GM15510 (cell line): Measurements from ENCODE around the gene CCDC138.

Experiments used
- POLR2A ChIP-seq: IDR thresholded peaks from 3 replicates; pipeline ENCODE4 v1.6.1; 2011; ENCODE audit warnings: borderline replicate concordance; ENCODE audit not compliant: insufficient read length; ENCODE audit errors: extremely low read depth

Gene CCDC138

DNA sequence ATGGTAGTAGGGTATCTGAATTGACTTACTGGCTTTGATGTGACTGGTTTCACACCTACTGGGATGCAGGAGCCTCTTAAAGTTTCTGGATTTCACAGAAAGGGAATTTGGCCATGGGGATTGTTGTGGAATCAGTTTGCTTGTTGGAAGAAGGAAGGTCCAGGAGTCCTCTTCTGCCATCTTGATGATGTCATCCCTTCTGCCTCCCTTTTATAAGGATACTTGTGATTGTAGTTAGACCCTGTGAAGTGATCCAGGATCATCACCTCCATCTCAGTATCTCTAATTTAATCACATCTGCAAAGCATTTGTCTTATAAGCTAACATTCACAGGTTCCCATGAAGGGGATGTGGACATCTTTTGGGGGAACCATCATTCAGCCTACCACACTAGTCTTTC is 79.5 kb downstream of the CCDC138 start:
- no peak for TF ChIP-seq POLR2A

DNA sequence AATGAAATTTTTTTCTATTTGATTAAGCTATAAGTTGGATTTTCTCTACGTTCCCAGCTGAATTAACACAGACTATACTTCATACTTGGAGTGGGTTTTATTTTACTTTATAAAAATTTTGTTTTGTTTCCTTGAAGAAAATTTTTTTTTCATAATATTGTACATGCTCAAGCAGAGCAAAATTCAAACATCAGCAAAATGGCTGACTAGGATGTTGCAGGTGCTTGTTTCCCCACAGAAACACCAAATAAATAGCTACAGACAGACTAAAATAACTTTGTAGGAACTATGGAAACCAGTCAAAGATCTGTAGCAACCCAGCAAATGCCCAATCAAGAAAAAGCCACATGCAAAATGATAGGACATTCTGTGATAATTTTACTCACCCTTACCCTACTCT is 82.3 kb downstream of the CCDC138 start:
- no peak for TF ChIP-seq POLR2A

DNA sequence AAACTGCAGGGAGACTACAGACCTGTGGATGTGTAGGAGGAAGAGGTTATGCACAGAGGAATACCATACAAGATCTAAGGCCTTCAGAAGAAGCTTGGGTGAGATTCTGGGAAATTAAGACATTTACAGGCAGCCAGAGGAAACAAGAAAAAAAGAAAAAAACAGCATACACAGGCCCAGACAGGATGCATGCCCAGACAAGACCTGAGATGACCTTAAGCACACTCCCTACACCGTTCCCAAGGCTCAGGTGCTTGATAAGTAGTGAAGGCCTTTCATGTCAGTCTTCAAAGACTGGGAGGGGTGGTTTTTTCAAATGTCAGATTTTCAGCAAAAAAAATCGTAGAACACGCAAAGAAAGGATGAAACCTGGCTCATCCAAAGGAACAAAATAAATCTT is 83.0 kb downstream of the CCDC138 start:
- TF ChIP-seq POLR2A, result no peak

DNA sequence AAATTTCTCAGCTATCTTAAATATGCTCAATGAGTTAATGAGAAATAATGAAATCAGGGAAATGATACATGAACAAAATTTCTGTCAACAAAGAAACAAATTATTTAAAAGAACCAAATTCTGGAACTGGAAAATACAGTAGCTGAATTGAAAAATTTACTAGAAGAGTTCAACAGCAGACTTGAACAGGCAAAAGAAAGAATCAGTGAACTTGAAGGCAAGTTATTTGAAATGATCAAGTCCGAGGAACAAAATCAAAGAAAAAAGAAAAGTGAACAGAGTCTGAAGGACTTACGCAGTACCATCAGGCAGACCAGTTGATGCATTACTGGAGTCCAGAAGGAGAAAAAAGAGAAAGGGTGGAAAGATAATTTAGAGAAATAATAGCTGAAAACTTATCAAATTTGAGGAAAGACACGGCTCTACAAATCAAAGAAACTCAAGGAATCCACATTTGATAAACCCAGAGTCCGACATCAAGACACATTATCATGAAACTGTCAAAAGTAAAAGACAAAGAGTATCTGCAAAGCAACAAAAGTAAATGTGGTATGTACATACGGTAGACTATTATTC is 83.6 kb downstream of the CCDC138 start:
- no peak for TF ChIP-seq POLR2A

DNA sequence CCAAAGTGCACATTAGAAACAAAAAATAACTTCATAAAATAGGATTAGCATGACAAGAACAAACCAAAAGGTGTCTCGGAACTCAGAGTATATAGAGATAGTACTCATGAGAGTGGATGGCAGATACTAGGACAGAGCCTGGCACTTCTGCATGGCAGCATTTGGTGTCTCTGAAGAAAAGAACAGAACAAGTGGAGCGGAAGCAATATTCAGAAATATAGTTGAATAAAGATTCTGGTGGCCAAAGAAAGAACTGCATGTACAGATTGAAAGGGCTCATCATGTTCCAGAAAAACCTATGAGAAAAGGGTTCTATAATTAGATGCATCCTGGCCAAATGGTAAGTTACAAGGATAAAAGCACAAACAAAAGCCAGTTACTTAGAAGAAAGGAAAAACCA is 90.9 kb downstream of the CCDC138 start:
- no peak for TF ChIP-seq POLR2A

DNA sequence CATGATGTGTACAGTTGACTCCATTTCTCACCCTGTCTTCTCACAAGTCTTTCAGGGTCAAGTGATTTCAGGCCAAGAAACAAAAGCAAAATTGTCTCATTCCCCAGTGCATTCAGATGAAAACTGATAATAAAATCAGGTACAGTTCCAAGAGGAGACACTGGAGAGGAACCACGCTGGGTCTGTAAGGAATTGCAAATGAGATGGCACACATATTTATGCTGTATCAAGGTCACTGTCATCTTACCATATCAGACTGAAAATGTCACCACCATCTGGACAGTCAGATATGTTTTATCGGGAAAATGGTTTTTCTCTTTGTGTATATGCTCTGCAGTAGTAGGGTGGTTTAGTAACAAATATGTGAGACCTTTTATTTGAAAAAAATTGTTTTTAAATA is 91.7 kb downstream of the CCDC138 start:
- no peak for TF ChIP-seq POLR2A

DNA sequence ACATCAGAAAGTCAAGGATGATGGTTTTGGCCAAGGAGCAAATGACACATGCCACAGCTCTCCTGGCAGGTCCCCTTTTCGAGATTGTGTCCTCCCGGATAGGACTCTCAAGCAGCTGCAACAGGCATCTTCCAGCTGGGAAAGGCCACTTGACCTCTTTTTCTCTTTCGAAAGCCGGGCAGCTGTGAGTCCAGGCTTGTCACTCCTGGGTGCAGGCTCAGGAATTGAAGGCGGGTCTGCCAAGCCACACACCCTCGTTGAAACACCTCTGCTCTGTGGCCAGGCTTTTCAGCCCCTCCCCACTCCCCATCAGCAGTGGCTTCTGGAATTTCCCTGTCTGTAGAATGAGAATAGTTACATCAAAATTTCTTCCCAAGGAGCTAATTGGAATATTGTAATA is 98.0 kb downstream of the CCDC138 start:
- TF ChIP-seq POLR2A, result no peak

DNA sequence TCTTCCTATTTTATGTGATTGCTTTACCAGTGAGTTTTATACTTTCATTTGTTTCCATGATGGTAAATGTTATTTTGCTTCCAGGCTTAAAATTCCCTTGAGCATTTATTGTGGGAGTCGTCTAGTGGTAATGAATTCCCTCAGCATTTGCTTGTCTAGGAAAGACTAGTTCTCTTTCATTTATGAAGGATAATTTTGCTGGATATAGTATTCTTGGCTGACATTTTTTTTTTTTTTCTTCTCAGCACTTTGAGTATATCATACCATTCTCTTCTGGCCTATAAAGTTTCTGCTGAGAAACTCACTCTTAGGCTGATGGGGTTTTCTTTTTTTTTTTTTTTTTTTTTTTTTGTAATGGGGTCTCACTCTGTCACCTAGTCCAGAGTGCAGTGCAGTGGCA is 103.3 kb downstream of the CCDC138 start:
- TF ChIP-seq POLR2A, result no peak

DNA sequence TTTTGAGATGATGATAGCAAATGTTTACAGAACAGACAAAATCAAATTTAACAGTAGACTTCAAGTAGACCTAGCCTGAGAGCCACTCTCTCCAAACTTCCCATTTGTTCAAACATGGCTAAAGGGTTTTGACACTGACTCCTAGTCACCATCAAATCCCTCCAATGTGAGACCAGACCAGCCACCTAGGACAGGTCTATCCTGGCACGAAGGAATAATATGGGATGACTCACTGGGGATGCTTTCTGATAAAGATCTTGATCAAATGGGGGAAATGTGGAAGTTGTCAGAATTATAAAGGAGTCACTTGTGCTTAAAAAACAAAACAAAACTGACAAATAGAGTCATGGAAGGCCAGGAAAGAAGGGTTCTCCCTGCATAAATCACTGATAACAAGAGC is 106.7 kb downstream of the CCDC138 start:
- TF ChIP-seq POLR2A, result no peak

DNA sequence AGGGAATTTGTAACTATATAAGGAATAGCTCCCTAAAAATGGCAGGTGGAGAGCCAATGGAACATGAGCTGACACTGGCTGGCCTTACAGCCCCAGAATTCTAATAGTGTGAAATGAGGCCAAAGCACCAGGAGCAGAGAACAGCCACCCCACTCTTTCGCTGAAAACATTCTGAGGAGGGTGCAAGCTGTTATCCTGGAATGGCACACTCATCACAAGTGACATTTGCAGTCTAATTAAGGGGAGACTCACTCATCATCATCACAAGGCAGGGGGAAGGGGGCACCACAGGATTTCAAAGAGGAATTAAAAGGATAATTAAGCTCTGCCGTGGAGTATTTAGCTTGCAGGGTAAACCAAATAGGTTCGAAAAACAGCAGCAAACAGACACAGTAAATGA is 108.2 kb downstream of the CCDC138 start:
- no peak for TF ChIP-seq POLR2A

DNA sequence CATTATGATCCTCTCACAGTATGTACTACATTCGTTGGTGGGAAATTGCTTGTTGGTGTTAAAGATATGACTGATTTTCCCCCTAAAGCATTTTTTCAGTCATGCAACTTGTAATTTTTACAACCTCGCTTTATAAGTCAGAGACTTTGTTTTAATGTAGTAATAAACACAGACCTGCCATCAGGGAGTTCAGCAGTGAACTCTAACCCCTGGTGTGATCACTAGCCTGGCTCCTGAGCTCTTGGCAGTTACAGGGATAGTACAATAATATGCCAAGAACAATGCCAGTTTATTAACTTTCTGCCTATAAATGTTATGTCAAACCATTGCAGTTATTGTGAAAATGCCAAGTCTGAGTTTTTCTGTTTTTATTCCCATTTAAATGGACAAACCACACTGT is 108.6 kb downstream of the CCDC138 start:
- no peak for TF ChIP-seq POLR2A

DNA sequence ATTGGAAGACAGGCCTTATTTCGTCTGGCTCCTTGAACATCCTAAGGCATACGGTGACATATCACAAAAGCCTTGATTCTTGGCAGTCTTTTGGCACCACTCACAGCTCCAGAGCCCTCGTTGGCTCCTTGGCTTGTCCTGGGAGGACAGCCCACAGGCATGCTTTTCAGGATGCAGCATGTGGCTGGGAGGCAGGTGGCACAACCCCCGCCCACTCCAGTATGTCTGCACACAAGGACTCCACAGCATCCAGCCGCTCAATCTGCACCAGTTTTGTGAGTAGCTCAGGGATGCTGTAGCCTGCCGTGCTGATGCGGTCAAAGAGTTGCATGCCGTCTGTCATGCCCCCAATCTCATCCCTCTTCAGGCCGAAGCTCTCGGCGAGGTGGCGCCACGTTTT is 110.2 kb downstream of the CCDC138 start:
- TF ChIP-seq POLR2A, result no peak

DNA sequence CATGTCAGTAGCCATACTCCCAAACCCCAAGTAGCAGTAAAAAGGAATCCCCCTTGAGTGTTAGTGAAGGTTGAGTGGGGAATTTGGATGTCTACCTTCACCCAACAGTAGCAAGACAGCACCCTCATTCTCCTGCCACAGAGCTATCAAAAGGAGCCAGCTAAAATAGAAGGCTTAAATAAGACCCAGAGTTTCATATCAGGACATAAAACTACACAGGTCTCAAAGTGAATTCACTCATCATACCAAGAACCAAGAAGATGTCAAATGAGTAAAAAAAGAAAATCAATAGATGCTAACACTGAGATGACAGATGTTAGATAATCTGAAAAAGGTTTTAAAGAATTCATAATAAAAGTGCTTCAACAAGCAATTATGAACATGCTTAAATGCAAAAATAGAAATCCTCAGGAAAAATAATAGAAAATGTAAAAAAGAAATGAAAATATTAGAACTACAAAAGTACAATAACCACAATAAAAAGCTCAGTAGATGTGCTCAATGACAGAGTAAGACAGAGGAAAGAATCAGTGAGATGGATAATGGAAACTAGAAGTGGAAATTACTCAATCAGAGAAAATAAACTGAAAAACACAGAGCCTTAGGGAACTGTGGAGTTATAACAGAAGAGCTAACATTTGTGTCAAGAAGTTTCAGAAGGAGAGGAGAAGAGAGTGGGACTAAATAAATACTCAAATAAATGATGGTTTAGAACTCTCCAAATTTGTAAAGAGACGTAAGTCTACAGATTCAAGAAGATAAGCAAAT is 111.9 kb downstream of the CCDC138 start:
- no peak for TF ChIP-seq POLR2A

DNA sequence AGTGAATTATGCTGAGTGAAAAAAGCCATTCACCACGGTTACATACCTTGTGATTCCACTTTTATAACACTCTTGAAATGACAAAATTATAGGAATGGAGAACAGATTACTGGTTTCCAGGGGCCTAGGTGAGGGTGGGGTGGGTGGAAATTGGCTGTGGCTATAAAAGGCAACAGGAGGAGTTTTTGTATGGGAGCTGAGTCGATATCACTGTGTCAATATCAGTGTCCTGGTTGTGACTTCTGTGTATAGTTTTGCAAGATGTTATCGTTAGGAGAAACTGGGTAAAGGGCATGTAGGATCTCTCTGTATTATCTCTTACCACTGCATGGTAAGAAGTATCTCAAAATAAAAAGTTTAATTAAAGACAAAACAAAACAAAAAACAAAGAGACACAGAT is 118.1 kb downstream of the CCDC138 start:
- no peak for TF ChIP-seq POLR2A

DNA sequence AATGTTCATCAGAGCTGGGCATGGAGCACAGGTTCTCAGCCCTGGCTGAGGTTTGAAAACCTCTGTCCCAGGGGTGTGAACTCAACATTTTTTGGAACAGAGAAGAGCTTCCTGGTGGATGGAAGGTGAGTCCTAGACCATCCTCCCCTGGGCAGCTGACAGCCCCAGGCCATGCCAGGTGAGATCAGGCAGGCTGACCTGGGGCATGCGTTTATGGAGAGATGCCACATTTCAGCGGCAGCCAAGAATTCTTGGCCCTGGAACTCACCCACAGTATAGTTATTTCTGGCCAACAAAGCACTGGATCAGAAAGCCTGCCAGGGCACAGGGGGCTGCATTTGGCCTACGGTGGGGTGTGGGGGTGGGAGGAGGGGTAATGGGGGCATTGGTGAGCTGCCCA is 118.6 kb downstream of the CCDC138 start:
- TF ChIP-seq POLR2A, result no peak

DNA sequence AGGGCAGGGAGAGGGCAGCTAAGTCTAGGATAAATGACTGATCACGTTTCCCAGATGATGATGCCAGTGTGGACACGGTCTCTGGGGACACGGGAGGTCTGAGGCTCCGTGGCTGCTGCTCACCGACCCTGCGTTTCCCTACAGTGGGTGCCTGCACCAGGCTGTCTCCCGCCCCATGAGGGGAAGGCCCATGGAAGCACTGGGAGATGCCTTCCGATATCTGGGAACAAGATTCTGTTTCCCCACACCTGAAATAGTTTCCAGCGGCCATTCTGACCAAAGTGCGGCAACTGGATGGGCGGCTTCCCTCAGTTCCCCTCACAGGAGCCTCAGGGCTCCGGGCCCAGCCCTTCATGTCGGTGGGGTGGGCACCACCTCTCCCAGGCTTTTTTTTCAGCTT is 119.3 kb downstream of the CCDC138 start:
- TF ChIP-seq POLR2A, result no peak
